ENCODE measurements around the gene MTA3.
"Not testable (repeated sequence)": the region's sequence is repeated elsewhere in the genome, so short reads cannot be mapped to it uniquely, and the experiment has no call there.

Gene MTA3

DNA sequence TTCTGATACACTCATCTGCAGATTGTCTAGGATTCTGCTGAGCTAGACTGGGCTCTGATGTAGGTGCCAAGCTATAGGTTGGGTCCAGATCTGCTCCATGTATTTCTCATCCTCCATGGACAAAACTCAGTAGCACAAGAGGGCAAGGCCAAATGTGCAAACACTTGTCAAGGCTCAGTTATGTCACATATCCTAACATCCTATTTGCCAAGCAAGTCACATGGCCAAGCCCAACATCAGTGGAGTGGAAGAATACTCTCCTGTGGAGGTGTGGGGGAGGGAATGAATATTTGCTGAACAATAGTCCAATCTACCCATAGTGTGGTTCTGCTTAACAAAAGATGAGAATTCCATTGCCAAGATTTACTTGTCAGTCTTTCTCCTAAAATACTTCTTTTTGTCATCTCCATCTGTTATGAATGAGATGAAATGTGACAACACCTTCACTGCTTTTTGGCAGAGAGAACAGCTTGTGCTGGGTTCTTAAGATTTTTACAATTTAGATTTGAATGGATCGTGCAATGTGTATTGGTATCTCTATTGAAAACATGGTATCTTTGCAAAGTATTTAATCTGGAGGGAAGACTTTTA, 105.7 kb downstream of the MTA3 start:
- DNase-seq, result no peak

DNA sequence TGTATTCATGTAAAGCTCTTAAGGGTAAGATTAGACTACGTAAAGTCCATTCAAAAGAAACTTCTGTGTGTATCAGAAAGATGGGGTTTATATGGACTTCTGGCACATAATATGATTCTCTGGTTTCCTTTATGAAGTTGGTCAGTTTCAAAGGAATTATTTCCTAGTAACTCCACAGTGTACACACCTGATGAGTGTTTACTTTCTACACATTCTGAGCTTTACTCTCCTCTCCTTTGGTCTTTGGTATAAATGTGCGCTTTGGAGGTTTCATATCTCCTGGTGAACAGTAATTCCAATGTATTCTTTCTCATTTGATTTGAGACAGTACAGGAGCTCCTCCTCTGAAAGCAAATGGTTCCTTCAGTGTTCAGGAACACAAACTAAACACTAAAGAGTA, 107.4 kb downstream of the MTA3 start:
- DNase-seq, result no peak

DNA sequence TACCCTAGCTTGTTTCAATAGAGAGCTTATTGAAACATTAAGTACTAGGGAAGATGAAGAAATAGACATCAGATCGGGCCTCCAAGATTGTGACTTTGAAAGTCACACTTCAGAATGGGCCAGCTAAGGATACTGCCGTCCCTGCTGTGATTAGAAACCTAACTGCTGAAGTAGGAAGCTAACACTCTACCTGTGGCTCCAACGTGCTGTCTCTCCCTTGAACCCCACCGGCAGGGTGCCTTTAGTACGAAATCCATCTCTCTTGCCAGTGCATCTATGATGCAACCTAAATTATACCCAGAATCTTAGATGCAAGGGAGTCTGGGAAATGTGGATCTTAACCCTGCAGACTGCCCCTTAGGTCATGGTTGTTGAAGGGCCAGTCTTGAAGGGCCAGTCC, 116.9 kb downstream of the MTA3 start:
- no peak for DNase-seq

DNA sequence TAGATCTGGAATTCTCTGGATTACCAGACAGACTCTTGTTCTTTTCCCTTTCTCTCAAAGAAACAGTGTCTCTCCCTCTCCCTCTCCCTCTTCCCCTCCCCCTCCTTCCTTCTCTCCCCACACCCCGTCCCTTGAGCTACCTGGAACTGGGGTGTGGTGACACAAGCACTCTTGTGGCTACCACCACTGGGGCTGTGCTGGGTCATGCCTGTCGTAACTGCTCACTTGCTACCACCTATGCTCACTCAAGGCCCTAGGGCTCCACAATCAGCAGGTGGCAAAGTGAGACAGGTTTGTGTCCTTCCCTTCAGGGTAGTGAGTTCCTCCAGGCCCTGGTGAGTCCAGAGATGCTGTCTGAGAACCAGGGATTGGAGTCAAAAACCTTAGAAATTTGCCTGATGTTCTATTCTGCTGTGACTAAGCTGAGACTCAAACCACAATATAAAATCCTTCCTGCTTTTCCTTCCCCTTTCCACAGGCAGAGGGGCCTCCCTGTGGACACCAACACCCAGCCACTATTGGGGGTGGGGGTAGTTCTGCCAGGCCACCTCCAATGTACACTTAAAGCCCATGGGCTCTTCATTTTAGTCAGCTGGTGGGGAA, 124.7 kb downstream of the MTA3 start:
- no peak for DNase-seq

DNA sequence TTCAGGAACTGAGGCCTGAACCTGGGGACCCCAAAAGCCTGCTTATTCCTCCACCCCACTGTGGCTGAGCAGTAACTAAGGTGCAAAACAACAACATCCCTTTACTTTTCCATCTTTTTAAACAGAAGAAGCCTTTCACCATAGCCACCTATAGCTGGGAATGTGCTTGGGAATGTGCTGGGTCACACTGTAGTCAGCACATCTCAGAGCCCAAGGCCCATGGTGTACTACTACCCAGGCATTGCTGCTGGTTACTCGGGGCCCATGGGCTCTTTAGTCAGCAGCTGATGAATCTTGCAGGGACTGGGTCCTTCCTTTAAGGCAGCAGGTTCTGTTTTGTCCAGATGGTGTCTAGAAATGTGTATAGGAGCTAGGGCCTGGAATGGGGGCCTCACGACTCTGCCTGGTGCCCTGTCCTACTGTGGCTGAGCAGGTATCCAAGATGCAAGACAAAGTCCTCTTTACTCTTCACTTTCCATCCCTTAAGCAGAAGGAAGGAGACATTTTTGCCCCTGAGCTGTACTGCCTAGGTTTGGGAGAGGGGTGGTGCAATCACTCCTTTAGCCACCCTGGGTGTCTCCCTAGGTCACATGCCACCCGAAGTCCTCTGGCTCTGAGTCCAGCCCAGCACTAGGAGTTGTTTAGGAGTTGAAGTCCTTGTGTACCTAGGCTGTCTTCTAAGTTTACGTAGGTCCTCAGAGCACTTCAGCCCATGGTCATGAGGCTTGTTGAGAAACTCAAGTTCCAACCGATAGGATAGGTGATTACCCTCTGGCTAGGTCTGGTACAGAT, 125.5 kb downstream of the MTA3 start:
- DNase-seq, result no peak

DNA sequence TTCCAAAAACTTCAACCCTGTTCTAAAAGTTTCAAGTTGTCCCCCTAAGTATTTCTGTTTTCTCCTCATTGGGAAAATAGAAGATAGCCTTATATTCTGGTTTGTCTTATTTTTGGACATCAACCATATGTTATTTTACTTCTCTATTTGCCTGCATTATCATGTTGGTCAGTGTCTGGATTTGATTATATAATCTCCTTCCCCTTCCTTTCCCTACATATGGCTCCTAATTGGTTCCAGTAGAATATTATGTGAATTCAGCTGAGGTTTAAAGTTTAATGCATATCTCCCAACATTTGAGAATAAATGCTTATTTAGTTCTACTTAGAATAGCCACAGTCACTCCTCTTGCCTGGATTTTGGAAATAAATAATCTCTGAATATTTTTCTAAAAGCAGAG, 128.6 kb downstream of the MTA3 start:
- no peak for DNase-seq

DNA sequence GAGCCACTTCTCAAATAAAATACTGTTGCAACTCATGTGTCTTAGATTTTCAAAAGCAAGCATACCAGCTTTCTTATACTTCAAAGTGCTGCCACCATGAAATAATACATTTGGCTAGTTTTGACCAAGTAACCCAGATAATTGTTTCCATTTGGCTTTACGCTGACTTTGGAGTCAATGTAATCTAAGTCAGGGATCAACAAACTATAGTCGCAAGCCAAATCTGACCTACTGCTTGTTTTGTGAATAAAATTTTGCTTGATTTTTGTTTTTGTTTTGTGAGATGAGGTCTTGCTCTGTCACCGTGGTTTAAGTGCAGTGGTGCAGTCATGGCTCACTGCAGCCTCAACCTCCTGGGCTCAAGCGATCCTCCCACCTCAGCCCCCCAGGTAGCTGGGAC, 130.5 kb downstream of the MTA3 start:
- no peak for DNase-seq

DNA sequence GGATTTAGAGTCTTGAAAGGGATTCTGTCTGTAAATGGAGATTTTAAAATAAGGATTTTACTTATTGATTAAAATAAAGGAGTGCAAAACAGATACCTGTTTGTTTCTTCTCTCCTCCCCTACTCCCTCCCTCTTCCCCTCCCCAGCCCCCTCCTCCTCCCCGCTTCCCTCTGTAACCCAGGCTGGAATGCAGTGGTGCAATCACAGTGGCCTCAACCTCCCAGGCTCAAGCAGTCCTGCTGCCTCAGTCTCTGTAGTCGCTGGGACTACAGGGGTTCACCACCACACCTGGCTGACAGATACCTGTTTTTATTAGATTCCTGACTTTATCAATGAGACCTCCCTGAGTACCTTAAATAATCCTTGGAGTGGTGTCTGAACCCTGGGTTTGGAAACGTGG, 138.4 kb downstream of the MTA3 start:
- DNase-seq, result no peak

DNA sequence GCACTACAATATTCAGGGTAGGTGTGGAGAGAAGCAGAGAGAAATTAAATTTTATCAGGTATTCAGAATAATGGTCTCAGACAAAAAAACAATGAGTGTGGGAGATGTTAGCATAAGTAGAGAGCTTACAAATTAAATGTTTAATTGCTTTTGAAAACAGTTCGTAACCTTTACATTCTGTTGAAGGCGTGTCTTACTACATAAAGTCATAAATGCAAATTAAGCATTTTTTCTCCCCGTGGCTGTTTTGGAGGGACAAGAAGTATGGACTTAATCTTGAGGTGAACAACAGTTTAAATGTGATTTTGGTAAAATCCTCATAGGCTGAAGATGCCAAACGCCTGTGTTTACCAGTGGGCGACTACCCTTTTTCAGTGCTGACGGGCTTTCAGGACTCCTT, 139.7 kb downstream of the MTA3 start:
- DNase-seq, result no peak

DNA sequence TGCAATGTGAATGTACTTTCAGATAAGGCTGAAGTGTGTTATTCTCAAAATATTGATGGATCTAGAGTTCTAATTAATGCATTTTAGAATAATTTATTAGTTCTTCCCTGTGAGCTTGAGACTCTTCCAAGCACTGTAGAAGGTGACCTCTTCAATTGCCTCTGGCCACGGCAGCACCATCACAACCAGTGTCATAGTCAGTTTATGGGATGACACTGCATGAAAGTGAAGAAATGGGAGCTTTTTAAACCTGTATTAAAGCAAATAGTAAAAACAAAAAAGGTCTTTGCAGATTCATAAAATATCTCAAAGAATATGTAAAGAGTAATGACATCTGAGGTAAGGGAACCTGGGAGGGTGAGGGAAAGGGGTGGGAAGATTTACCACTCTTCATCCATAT, 143.5 kb downstream of the MTA3 start:
- no peak for DNase-seq

DNA sequence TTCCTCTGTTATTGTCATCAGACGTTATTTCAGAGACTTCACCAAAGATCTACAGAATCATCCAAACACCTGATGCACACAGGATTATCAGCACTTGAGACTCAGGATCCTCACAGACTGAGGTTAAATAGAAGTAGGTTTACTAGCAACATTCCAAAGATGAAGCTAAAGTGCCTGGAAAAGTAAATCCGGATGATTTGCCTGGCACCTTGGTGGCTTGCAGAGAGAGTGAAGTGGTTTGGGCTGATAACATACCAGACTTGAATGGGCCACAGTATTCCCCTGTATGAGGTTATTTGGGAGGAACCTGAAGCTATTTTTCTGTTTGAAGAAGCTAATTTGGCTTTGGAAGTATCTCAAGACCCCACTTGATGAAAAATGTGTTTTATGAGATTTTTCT, 144.5 kb downstream of the MTA3 start:
- no peak for DNase-seq

DNA sequence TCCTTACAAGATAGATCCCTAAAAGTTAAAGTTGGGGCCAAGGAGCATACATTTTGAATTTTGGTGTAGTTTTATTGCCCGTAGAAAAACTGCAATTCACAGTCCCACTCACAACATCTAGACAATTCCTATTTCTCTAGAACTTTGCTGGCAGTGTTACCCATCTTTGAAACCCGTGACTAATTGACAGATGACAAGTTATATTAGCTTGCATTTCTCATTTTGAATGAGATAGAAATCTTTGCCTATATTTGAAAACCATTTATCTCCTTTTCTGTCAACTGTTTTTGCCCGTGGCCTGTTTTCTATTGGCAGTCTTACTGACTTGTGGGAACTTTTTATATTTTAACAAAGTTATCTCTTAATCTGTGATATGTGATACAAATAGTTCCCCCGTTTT, 145.5 kb downstream of the MTA3 start:
- DNase-seq, result peak; percentile 25

DNA sequence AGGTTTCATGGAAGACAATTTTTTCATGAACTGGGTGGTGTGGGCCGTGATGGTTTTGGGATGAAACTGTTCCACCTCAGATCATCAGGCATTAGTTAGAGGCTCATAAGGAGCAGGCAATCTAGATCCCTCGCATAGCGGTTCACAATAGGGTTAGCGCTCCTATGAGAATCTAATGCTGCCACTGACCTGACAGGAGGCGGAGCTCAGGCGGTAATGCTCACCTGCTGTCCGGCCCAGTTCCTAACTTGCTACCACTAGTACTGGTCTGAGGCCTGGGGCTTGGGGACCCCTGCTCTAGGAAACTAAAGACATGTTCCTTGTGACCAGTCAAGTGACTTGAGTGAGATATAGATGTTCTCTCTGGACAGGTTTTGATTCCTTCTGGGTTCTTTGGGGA, 146.3 kb downstream of the MTA3 start:
- DNase-seq, result no peak

DNA sequence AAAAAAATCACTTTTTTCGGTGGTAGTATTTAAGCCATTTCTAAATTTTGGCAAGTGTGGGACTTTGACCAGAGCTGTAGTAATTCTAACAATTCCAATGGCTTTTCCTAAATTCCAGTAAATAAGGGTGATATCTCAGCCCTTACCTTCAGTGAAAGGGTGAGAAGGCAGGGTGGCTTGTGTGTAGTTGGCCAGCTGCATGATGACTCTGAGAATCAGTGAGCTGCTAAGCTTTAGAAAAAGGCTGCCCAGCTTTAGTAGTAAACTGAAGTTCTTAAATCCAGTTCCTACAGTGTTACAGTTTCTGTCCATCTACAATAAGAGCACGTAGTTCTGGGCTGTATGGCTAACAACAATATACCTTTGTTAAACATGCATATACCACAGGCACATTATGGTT, 153.5 kb downstream of the MTA3 start:
- DNase-seq, result no peak

DNA sequence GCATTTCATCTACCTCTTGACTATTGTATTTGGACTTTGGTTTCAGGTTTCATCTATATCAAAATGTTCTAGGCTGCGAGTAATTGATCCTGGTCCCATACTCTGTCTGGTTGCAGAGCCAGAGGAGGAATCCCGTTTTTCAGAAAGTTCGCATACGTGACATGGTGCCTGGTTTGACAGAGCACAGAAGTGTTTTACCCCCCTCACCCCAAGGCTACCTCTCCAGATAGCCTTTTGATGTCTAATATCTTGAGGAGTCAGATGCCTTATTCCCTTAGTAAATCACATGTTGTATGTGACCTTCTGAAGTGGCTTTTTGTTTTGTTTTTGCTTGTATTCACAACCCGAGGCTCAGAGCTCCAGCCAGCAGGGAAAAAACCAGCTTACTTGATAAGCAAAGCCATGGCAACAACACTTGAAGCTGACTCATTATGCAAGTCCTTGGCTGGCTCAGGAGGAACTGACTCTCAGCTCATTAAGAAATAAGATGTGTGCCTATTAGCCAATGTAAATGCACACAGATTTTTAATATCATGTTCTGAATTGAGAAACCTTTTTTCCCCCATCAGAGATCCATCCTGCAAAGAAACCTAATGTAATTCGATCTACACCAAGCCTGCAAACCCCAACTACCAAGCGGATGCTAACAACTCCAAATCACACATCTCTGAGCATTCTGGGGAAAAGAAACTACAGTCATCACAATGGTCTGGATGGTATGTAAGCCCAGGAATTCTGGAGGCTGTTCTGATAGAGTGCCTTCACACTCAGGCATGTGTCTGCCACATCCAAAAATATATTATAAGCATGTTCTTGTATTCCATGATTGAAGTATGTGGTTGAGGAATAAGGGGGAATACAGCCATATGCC, 154.1 kb downstream of the MTA3 start:
- DNase-seq, result peak; percentile 85

DNA sequence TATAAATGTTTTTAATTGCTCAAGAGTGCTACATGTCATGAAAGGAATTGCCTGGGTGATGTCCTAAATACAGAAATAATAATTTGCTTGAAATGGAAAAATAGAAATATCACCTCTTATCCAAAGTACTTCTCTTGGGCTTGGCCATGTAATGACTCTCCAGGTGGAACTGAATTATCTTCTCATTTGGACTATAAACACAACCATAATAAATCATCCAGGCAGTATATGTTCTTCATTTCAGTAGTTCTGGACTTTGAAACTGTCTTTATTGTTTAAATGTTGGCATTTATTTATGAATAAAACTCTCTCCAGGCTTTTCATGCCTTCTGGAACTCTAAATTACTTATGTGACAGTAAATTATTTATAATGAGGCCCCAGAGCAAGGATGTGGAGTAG, 155.0 kb downstream of the MTA3 start:
- DNase-seq, result no peak

DNA sequence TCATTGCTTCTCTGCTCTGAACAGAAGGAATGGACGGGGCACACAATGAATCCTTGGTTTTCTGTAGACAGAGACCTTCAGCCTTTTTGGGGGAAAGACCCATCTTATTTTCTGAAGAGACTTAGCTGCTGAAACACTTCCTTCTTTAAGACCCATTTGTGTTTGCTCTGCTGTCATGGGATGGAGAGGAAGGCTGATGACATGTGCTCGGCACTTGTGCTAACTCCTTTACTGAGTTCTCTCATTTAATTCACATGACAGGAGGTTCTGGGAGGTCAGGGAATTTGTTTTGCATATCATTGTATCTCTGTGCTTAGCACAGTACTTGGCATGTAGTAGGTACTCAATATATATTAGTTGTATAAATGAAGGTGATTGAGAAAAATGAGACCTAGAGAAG, 156.5 kb downstream of the MTA3 start:
- no peak for DNase-seq

DNA sequence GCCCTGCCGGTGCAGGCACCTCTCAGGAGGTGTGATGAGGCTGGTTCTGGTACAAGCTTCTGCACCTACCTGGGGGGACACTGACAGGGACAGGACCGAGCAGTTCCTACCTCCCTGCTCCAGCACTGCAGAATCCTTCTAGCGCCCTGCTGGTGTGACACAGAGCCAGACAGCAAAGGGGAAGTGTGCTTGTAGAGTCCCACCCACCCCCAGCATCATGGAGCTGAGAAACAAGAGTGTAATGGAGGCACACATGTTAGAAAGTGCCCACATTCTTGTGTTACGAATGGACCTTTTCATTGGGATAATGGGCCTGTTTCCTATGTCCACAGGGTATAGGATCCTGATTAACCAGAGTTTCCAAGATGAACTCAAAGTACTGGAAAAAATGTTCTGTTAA, 157.2 kb downstream of the MTA3 start:
- no peak for DNase-seq

DNA sequence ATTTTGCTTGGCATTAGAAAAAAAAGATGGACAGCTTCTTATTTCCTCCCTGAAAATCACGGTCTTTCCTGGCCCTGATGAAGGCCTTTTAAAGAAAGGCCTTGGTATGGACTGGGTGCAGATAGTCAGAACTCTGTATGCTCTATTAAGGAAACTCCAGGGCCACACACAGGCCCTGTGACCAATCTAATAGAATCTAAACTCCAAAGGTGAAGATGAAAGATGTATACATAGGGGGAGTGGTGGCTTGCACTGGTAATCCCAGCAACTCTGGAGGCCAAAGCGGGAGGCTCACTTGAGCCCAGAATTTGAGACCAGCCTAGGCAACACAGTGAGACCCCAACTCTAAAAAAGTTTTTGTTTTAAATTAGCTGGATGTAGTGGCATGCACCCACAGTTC, 158.2 kb downstream of the MTA3 start:
- no peak for DNase-seq

DNA sequence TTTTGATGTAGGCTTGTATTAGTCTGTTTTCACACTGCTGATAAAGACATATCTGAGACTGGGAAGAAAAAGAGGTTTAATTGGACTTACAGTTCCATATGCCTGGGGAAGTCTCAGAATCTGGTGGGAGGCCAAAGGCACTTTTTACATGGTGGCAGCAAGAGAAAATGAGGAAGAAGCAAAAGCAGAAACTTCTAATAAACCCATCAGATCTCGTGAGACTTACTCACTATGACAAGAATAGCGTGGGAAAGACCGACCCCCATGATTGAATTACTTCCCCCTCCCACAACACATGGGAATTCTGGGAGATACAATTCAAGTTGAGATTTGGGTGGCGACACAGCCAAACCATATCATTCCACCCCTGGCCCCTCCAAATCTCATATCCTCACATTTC, 162.9 kb downstream of the MTA3 start:
- not testable (repeated sequence) for DNase-seq

DNA sequence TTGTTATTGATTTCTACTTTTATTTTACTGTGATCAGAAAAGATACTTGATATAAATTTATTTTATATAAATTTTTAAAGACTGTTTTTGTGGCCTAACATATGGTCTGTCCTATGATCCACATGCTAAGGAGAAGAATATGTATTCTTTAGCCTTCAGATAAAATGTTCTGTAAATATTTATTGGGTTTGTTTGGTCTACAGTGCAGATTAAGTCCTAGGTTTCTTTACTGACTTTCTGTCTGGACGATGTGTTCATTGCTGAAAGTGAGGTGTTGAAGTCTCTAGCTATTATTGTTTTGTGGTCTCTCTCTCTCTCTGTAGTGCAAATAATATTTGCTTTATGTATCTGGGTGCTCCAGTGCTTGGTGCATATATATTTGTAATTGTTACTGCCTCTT, 165.4 kb downstream of the MTA3 start:
- DNase-seq, result no peak

DNA sequence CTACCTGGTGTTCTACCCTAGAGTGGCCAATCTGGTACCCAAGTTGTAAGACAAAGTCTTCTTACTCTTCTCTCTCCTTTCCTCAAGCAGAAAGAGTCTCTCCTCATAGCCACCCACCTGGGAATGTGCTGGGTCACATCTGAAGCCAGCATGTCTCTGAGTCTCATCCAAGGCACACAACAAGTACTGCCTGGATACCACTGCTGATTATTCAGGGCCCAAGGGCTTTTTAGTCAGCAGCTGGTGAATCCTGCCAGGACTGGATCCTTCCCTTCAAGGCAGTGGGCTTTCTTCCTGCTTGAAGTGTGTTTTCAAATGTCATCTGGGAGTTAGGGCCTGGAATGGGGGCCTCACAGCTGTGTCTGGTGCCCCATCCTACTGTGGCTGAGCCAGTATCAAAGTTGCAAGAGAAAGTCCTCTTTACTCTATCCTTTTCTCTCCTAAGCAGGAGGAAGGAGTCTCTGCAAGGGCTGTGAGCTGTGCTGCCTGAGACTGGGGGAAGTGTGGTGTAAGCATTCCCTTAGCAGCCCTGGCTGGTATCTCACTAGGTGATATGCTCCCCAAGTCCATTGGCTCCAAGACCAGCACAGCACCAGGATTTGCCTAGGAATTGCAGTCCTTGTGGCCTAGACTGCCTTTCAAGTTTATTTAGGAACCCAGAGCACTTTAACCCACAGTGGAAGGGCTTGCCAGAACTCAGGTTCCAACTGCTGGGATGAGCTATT, 168.3 kb downstream of the MTA3 start:
- no peak for DNase-seq

DNA sequence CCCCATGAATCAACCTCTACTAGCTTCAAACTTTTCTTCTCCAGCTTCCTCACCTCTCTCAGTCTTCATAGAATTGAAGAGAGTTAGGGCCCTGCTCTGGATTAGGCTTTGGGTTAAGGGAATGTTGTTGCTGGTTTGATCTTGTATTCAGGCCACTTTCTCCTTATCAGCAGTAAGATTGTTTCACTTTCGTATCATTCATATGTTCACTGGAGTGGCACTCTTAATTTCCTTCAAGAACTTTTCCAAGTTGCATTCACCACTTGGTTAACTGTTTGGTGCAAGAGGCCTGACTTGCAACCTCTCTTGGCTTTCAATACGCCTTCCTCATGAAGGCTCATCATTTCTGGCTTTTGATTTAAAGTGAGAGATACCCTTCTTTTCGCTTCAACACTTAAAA, 172.7 kb downstream of the MTA3 start:
- no peak for DNase-seq
